ENCODE data around the gene PDE6D.

GRCh38 chr2:231745303-231746038 lies 35.6 kb downstream of the PDE6D start:
- TF ChIP-seq ELF4 (IDR thresholded peaks at IDR 0.05) (no peak), L3MBTL2 (conservative IDR thresholded peaks at IDR 0.05) (no peak), FOXM1 (IDR thresholded peaks at IDR 0.05; ENCODE audit: borderline replicate concordance) (no peak), SP1 (IDR thresholded peaks at IDR 0.05) (no peak), NFRKB (IDR thresholded peaks at IDR 0.05) (no peak), BHLHE40 (IDR thresholded peaks at IDR 0.05; ENCODE audit: borderline replicate concordance) (no peak), ZNF384 (IDR thresholded peaks at IDR 0.05) (no peak), CTBP1 (IDR thresholded peaks at IDR 0.05; ENCODE audit: borderline replicate concordance) (no peak), FOXA1 (IDR thresholded peaks at IDR 0.05) (no peak), HDGF (IDR thresholded peaks at IDR 0.05; ENCODE audit: borderline replicate concordance) (no peak)
